ENCODE data around the gene LHPP.
A peak's percentile ranks its signal among the peaks of the same experiment; 100 is the strongest.

The LHPP gene

DNA sequence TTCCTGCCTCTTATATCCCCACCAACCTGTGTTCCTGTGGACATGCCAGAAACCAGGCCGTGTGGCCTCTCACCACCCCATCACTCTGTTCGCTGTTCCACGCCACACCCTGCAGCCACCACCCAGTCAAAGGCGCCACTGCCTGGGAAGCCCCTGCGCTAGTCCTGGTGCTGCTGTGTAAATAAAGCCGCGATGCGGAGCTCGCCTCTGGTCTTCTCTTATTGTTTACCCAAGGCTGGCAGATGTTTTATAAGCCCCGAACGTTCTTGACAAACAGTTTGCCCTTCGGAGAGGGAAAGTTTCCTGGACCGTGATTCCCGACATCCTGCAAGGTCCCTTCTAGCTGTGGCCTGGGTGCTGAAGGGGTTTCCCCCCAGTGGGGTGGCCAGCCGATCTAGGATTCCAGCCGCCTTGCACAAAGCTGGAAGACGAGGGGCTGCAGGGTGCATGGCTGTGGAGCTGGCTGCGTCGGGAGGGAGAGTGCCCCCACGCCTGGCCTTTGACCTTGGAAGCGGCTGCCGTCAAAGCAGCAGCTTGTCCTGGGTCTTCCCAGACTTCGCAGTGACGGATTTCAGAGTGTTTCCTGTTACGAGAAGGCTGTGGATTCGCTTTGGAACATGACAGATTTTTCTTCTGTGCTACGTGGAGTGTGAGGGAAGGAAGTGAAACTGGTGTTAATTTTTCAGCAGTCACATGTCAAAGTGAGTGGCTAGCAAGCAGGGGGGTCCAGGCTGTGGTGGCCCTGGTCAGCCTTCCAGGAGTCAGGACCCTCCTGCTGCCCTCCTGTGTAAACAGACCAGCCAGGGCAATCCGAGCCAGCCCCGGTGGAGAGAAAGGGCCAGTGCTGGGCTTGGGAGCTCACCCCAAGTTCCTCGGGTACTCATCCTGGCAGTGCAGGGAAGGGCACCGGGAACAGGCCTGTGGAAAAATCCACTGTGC is 61.6 kb downstream of the LHPP start:
- DNase-seq, result no peak

DNA sequence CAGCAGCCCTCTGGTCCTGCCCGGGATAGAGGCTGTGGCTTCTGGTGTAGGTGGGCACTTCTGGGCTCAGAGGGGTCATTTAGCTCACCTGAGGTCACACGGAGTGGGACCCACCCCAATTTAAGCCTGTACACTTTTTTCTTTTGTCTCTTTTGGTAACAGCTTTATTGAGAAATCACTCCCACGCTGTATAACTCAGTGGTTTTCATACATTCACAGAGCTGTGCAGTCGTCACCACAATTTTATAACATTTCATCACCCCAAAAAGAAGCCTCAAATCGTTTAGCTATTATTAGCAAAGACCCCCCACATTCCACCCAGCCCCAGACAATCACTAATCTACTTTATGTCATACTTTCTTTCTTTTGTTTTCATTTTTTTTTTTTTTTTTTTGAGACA is 62.3 kb downstream of the LHPP start:
- DNase-seq, result no peak

GRCh38 chr10:124524991-124525653 is 63.5 kb downstream of the LHPP start:
- no peak for DNase-seq

DNA sequence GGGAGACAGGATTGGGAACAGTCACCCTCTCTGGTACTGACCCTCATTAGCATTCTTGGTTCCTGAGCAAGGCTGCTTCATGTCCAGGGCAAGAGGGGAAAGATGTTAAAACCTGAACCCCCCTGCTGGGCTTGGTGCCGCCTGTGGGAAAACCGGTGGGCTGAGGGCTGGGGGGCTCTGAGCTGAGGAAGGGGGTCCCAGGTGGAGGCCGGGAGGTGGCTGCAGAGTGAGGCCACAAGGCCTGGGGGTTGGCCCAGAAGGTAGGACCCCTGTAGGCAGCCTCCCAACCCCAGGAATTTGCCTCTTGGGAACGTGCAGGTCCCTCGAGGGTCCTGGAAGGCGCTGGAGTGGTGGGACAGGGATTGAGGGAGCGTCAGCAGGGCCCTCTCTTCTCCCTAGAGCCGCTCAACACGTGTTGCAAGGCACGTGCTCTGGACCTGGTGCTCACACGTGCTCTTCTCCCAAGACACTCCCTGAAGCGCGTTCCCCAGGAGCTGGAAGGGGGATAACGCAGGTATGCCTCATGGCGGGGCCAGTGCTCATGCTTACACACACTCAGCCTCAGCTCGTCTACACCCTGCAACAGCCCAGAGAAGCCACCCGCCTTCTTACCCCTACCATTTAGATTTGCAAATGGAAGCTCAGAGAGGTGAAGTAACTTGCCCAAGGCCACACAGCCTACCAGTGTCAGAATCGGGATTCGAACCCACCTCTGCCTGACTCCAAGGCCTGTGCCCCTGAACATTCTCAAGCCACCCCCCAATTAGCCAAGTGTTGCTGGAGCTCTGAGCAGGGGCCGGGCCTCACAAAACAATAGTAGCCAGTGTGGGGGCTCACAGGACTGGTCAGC is 64.4 kb downstream of the LHPP start:
- DNase-seq, result no peak

DNA sequence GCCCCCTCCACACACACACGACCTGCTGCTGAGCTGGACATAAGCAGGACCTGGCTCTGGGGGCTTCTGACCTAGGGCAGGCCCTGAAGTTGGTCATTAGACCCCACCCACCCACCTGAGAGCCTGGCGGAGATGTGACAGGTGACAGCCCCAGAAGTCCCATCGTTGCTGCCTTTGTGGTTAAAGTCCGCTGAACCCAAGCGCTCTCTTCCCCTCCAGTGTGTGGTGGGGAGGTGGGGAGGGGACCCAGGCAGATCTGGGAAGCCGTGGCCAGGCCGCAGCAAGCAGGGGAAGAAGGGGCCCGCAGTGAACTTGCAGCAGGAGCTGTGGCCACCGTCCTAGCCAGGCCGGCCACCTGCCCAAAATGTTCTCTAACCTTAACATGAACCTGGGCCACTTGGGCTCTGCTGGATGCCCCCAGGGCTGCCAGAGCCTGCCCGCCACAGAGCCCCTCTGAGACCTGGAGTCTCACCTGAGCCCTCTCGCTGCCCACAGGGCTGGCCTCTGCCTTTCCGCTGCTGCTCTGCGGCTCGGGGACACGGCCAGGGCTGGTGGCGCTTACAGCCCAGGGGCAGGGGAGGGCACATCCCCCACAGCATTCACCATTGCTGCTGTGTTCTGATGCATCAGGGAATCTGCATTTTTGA is 65.1 kb downstream of the LHPP start:
- no peak for DNase-seq

DNA sequence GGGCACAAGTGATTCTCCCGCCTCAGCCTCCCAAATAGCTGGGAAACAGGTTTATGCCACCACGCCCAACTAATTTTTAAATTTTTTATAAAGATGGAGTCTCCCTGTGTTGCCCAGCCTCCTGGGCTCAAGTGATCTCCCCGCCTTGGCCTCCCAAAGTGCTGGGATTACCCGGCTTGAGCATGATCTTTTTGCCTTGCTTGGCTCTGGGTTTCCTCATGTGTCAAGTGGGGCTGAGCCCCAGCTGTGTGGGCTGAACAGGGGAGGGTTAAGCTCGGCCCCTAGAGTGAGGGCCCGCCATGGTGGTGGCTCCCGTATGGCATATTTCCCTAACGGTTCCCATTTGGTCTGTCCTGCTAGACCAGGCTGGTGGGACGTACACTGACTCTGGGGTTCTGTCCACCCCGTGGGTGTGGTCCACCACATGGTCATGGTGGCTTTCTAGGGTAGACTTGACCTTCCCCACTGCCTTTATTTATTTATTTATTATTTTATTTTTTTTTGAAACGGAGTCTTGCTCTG is 66.3 kb downstream of the LHPP start:
- DNase-seq, result no peak

- no peak for DNase-seq
These were observed 68.1 kb downstream of the LHPP start for GRCh38 chr10:124529661-124530214.

- peak; percentile 92 for DNase-seq
These were observed 68.6 kb downstream of the LHPP start for GRCh38 chr10:124530215-124530665.

DNA sequence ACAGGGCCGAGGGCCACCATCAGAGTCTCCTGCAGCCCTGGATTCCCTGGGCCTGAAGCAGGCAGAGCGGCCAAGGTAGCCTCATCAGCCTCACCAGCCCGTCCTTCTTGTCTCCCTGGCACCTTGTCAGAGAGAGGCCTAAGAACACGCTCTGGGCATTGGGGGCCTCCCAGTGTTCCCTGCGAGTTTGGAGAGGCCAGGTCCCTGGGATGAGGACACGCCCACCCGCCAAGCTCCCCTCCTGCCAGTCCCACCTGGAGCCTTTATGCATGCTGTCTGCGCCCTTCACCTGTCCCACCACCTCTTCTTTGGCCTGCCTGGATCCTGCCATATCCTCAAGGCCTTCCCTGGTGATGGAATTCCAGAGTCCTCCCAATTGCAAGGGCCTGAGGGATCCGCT is 69.2 kb downstream of the LHPP start:
- no peak for DNase-seq

GRCh38 chr10:124532106-124532641 is 70.6 kb downstream of the LHPP start:
- no peak for DNase-seq

DNA sequence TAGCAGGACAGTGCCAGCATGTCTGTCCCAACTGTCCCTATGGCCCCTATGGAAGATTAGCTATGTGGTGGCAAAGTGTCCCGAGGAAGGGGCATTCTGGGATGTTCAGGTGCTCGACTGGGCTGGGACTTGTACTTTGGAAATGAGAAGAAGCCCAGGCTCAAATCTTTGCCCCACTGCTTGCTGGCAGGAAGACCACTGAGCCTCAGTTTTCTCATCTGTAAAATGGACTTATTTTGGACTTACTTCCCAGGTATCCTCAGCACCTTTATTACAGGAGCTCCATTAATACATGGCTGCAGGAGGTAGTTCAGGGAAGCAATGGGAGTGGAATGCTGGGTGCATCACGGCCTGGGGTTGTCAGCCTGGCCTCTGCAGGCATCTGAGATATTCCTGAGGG is 71.2 kb downstream of the LHPP start:
- DNase-seq, result no peak

DNA sequence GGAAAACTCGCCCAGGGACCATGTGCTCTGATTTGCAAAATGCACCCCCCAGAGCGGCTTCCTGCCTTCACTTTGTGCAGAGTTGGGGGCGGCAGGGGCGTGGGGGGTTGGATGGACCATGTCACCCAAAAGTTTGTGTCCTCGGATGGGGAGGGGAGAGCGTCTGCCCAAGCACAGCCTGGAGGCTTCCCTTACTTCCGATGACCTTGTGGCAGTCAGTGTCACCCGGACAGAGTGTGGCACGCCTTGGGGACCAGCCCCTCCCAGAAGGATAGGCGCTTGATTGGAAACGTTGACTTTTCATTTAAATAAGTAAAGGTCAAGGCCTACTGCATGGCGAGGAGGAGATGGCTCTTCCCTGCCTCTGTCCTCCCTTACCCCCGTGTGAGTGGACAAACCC is 71.6 kb downstream of the LHPP start:
- no peak for DNase-seq

GRCh38 chr10:124534231-124534798 is 72.7 kb downstream of the LHPP start:
- DNase-seq, result no peak

- no peak for DNase-seq
These were observed 73.4 kb downstream of the LHPP start for GRCh38 chr10:124534826-124535601.

DNA sequence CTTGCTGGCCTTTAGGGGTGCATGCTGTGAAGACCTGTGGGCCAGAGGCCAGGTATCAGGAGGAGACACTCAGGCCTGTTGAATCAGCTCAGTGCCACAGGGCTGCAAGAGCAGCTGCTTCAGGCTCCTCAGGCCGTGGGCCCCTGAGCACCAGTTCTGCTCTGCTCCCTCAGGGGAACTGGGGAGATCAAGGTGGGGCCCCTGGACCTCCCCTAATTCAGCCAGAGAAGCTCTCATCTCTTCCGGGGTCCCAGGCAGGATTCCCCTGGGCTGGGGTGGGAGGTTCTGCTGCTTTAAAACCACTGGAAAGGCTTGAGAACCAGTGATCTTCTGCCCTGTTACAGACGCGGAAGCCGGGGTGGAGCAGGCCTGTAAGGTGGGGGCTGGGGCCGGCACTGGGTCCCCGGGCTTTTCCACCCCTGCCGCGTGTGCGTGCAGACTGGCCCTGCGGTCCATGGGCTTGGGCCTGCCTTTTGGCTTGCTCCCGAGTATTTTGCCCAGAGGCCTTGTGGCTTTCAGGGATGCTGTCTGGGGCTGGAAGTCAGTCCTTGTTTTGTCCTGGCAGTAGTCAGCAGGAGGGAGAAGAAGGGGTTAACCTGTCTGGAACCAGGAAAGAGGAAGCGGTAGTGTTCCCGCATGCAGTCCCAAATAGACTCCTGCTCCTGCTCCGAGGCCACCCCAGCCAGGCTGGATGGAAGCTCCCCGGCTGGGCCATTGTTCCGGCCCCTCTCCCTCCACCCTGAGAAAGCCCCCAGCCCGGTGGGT is 74.3 kb downstream of the LHPP start:
- no peak for DNase-seq

DNA sequence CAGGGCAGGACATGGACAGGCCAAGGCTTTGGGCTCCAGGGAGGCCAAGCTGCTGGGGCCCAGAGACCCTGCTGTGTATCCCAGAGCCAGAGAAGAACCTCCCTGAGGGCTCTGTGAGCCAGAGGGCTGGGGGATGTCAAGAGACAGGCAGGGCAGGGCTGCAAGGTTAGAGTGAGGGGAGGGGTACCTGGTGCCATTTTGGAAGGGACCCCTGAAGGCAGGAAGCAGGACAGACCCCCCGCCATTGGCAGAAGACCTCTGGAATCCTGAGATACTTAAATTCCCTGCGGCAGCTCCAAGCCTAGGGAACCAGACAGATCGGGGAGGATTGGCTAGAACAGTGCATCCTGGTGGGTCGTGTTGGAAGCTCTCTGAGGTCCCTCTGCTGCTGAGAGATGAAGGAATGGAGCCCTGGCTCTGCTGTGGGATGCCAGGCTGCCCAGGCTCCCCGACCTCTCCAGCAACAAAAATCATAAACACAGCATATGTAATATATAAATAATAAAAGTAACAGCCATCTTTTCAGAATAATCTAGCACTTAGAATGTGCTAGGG is 75.0 kb downstream of the LHPP start:
- DNase-seq, result no peak

GRCh38 chr10:124537166-124537725 is 75.6 kb downstream of the LHPP start:
- DNase-seq, result no peak

DNA sequence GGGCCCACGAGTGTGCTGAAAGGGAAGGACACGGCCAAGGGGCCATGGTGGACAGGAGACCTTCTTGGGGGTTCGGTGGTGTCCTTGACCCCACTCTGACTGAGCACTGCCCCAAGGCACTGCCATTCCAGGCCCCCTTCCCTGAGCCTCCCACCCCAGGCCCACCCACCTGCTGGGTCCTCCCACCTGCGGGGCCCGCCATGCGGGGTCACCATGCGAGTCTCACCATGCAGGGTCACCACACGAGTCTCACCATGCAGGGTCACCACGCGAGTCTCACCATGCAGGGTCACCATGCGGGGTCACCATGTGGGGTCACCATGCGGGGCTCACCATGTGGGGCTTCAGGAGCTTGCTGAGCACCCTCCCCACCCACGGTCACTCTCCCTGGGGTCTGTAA is 76.3 kb downstream of the LHPP start:
- DNase-seq, result no peak

DNA sequence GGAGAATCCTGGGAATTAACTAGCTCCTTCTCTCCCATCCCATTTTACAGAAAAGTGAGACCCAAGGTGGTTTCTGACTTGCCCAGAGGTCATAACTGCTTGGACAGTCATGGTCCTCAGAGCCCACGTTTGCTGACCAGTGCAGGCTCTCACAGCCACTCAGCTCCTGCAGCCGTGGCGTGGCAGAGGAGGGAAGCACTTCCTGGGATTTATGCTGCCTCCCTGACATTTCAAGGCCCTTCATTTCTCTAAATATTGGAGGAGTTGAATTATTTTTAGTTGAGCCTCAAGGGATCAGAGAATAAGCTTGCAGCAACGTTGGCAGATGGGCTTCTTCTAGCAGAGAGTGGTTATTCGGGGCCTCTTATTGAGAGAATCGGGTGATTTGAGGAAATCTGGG is 77.1 kb downstream of the LHPP start:
- no peak for DNase-seq

Data from eye (tissue), 1 donor.